ENCODE measurements around the gene BPTF. TPM values are rescaled to one million over a fixed set of nuclear protein-coding genes. Genes with fewer than 3 reads are reported as not detected.
"Not testable (repeated sequence)": the region's sequence is repeated elsewhere in the genome, so short reads cannot be mapped to it uniquely, and the experiment has no call there.

Gene BPTF
- total RNA-seq, 1 donor from 2014 or later, result 129 TPM

- peaks cover 16% of the 10 kb centered on the region for H3K4me1 ChIP-seq
- H3K79me2 ChIP-seq (ENCODE audit: low read depth), result no peaks in the 10 kb centered on the region
- H2AFZ ChIP-seq (replicated peaks), result no peak overlapping the region
- DNase-seq (ENCODE audit: low spot score), result peak; percentile 65
- peak overlapping the region; percentile 69 for H3K4me2 ChIP-seq
- peak overlapping the region; percentile 59 for H3K27ac ChIP-seq
- H3K9ac ChIP-seq, result no peak overlapping the region
- no peaks in the 10 kb centered on the region for H3K9me3 Mint-ChIP-seq
- H3K4me3 Mint-ChIP-seq, result no peak overlapping the region
- no peaks in the 10 kb centered on the region for H3K9me3 ChIP-seq (ENCODE audit: low read depth)
- no peaks in the 10 kb centered on the region for H3K36me3 ChIP-seq
- no peaks in the 10 kb centered on the region for H3K27me3 ChIP-seq
- H3K27ac Mint-ChIP-seq, result no peak overlapping the region
- H4K20me1 ChIP-seq (ENCODE audit: low read depth), result peaks cover 2% of the 10 kb centered on the region
- no peak for TF ChIP-seq CTCF (IDR thresholded peaks at IDR 0.05)
- no peak for TF ChIP-seq EZH2phosphoT487 (IDR thresholded peaks at IDR 0.05)
- no peak for TF ChIP-seq EZH2 (IDR thresholded peaks at IDR 0.05)
- peak overlapping the region; percentile 19 for H3K4me3 ChIP-seq
- H3K36me3 Mint-ChIP-seq, result peaks cover 22% of the 10 kb centered on the region
- no peaks in the 10 kb centered on the region for H3K27me3 Mint-ChIP-seq (ENCODE audit: insufficient read depth, low read depth)
- peaks cover 8% of the 10 kb centered on the region for H3K4me1 Mint-ChIP-seq
- H3F3A ChIP-seq (ENCODE audit: low read depth), result peaks cover 3% of the 10 kb centered on the region
These were observed 149.3 kb downstream of the BPTF start for GRCh38 chr17:67974598-67975066.

GRCh38 chr17:67976306-67976705 is 151.0 kb downstream of the BPTF start:
- H3K4me3 Mint-ChIP-seq; DNase-seq (ENCODE audit: low spot score); H3K4me2 ChIP-seq: not testable (repeated sequence)

GRCh38 chr17:67980456-67980855 is 155.2 kb downstream of the BPTF start:
- Mint-ChIP-seq H3K9me3 (no peaks in the 10 kb centered on the region), H3K36me3 (peaks cover 17% of the 10 kb centered on the region), H3K4me1 (no peaks in the 10 kb centered on the region), H3K4me3 (no peak overlapping the region), H3K27ac (no peak overlapping the region), H3K27me3 (ENCODE audit: insufficient read depth, low read depth) (no peaks in the 10 kb centered on the region)
- H4K20me1 ChIP-seq (ENCODE audit: low read depth), result no peaks in the 10 kb centered on the region
- no peak for DNase-seq (ENCODE audit: low spot score)
- H3K27ac ChIP-seq, result no peak overlapping the region
- no peak overlapping the region for H3K4me2 ChIP-seq
- no peaks in the 10 kb centered on the region for H3K36me3 ChIP-seq
- H3K4me3 ChIP-seq, result no peak overlapping the region
- peaks cover 10% of the 10 kb centered on the region for H3F3A ChIP-seq (ENCODE audit: low read depth)
- H2AFZ ChIP-seq (replicated peaks), result no peak overlapping the region
- no peak for TF ChIP-seq CTCF (IDR thresholded peaks at IDR 0.05)
- no peak for TF ChIP-seq EZH2phosphoT487 (IDR thresholded peaks at IDR 0.05)
- TF ChIP-seq EZH2 (IDR thresholded peaks at IDR 0.05), result no peak
- H3K79me2 ChIP-seq (ENCODE audit: low read depth), result no peaks in the 10 kb centered on the region
- no peaks in the 10 kb centered on the region for H3K4me1 ChIP-seq
- H3K27me3 ChIP-seq, result no peaks in the 10 kb centered on the region
- no peaks in the 10 kb centered on the region for H3K9me3 ChIP-seq (ENCODE audit: low read depth)
- H3K9ac ChIP-seq, result no peak overlapping the region

More at GRCh38 chr17:67976306-67976705, 151.0 kb downstream of the BPTF start:
- not testable (repeated sequence) for H4K20me1 ChIP-seq (ENCODE audit: low read depth); H3K27ac ChIP-seq; H3K79me2 ChIP-seq (ENCODE audit: low read depth); H3K27me3 ChIP-seq; H2AFZ ChIP-seq (replicated peaks); H3K9ac ChIP-seq; H3K27ac Mint-ChIP-seq; H3K9me3 ChIP-seq (ENCODE audit: low read depth); H3K4me1 Mint-ChIP-seq; H3F3A ChIP-seq (ENCODE audit: low read depth); H3K36me3 ChIP-seq; H3K9me3 Mint-ChIP-seq; H3K27me3 Mint-ChIP-seq (ENCODE audit: insufficient read depth, low read depth); H3K4me3 ChIP-seq
- H3K4me1 ChIP-seq, result peaks cover 16% of the 10 kb centered on the region
- peaks cover 24% of the 10 kb centered on the region for H3K36me3 Mint-ChIP-seq

- not testable (repeated sequence) for H3K9me3 Mint-ChIP-seq; H3K9me3 ChIP-seq (ENCODE audit: low read depth); H3K4me3 Mint-ChIP-seq; H3K4me2 ChIP-seq; H2AFZ ChIP-seq (replicated peaks); H3K4me1 Mint-ChIP-seq; H4K20me1 ChIP-seq (ENCODE audit: low read depth); H3K36me3 ChIP-seq; H3K27me3 ChIP-seq; H3K9ac ChIP-seq; H3K27ac ChIP-seq; H3K27me3 Mint-ChIP-seq (ENCODE audit: insufficient read depth, low read depth); H3K4me3 ChIP-seq; H3K27ac Mint-ChIP-seq; H3K4me1 ChIP-seq; H3K79me2 ChIP-seq (ENCODE audit: low read depth); DNase-seq (ENCODE audit: low spot score)
- peaks cover 14% of the 10 kb centered on the region for H3K36me3 Mint-ChIP-seq
- peaks cover 13% of the 10 kb centered on the region for H3F3A ChIP-seq (ENCODE audit: low read depth)
These were observed 155.6 kb downstream of the BPTF start for GRCh38 chr17:67980883-67981282.
